CD14-positive monocyte (primary cell): ENCODE results near the gene UNC5C. TPM values are rescaled to one million over a fixed set of nuclear protein-coding genes. Genes with fewer than 3 reads are reported as not detected.

Experiments used
- DNase-seq, 3 donors: peaks; one replicate each; pipeline ENCODE4 v3.0.0-alpha.2; 2011 to 2022
- H2AFZ ChIP-seq: 2 replicates; pipeline ENCODE4 v1.6.0; 2012; ENCODE audit warnings: mild to moderate bottlenecking, low read depth, low read length, inconsistent platforms; ENCODE audit not compliant: insufficient read depth, poor library complexity, severe bottlenecking
- H3K27ac ChIP-seq, 2 donors: 1 replicate in 1 of 2; 2 replicates in 1 of 2; pipeline ENCODE4 v1.5.1; 2012 to 2013; ENCODE audit warnings: low read length in 2 of 2, control low read depth in 1 of 2, inconsistent platforms in 1 of 2, low read depth in 1 of 2, mild to moderate bottlenecking in 1 of 2
- H3K27me3 ChIP-seq, 2 donors: one replicate each; pipeline versions ENCODE4 v1.6.0 to v1.6.1; 2011 to 2013; ENCODE audit warnings: low read length in 2 of 2; ENCODE audit not compliant: control insufficient read depth in 2 of 2, insufficient read depth in 2 of 2
- H3K36me3 ChIP-seq, 2 donors: replicated peaks in 1 of 2; 1 replicate in 1 of 2; 2 replicates in 1 of 2; pipeline versions ENCODE4 v1.5.1 to v1.6.1; 2012 to 2013; ENCODE audit warnings: low read length in 2 of 2, control low read depth in 1 of 2, inconsistent platforms in 1 of 2, mild to moderate bottlenecking in 1 of 2; ENCODE audit not compliant: insufficient read depth in 2 of 2, control insufficient read depth in 1 of 2
- H3K4me1 ChIP-seq, 2 donors: 1 replicate in 1 of 2; 2 replicates in 1 of 2; pipeline versions ENCODE4 v1.5.1 to v1.6.1; 2012 to 2013; ENCODE audit warnings: low read length in 2 of 2, control low read depth in 1 of 2, inconsistent platforms in 1 of 2, mild to moderate bottlenecking in 1 of 2, moderate library complexity in 1 of 2; ENCODE audit not compliant: insufficient read depth in 2 of 2, control insufficient read depth in 1 of 2
- H3K4me2 ChIP-seq: replicated peaks from 2 replicates; pipeline ENCODE3; 2012; ENCODE audit warnings: low read length, moderate library complexity, mild to moderate bottlenecking; ENCODE audit not compliant: poor library complexity, severe bottlenecking; ENCODE audit errors: extremely low read depth
- H3K4me3 ChIP-seq, 3 experiments: fragments of 200-600 bp in 1 of 3; sonication (generic) in 1 of 3; replicated peaks in 1 of 3; 1 replicate in 2 of 3; 2 replicates in 1 of 3; pipeline ENCODE4 v1.5.1; 2011 to 2013; ENCODE audit warnings: low read length in 3 of 3, mild to moderate bottlenecking in 3 of 3, control low read depth in 2 of 3, low read depth in 2 of 3, inconsistent platforms in 1 of 3, moderate library complexity in 1 of 3
- H3K79me2 ChIP-seq: 2 replicates; pipeline ENCODE4 v1.6.0; 2012; ENCODE audit warnings: mild to moderate bottlenecking, control low read depth, inconsistent platforms, low read length, moderate library complexity; ENCODE audit not compliant: insufficient read depth
- H3K9ac ChIP-seq: 2 replicates; pipeline ENCODE4 v1.6.0; 2017; ENCODE audit warnings: low read length, mild to moderate bottlenecking; ENCODE audit not compliant: insufficient read depth, poor library complexity, severe bottlenecking
- H3K9me3 ChIP-seq, 2 donors: replicated peaks in 1 of 2; 1 replicate in 1 of 2; 2 replicates in 1 of 2; pipeline versions ENCODE4 v1.5.1 to v1.6.1; 2012 to 2013; ENCODE audit warnings: low read length in 2 of 2, control low read depth in 1 of 2; ENCODE audit not compliant: control insufficient read depth in 1 of 2, insufficient read depth in 1 of 2
- H4K20me1 ChIP-seq: 2 replicates; pipeline ENCODE4 v1.6.0; 2012; ENCODE audit warnings: mild to moderate bottlenecking, low read length, control low read depth, moderate library complexity; ENCODE audit not compliant: insufficient read depth
- H3K27ac Mint-ChIP-seq, 7 donors: one replicate each; pipeline ENCODE4 v1.8.0; 2020; ENCODE audit warnings: mild to moderate bottlenecking in 7 of 7, mixed read lengths in 7 of 7, moderate library complexity in 6 of 7, inconsistent platforms in 2 of 7
- H3K27me3 Mint-ChIP-seq, 3 donors: one replicate each; pipeline ENCODE4 v1.8.0; 2021 to 2022; ENCODE audit warnings: low read depth in 3 of 3, mild to moderate bottlenecking in 3 of 3, mixed read lengths in 3 of 3, moderate library complexity in 3 of 3, inconsistent platforms in 1 of 3
- H3K36me3 Mint-ChIP-seq, 2 donors: one replicate each; pipeline ENCODE4 v1.8.0; 2020; ENCODE audit warnings: mixed read lengths in 2 of 2, inconsistent platforms in 1 of 2, mild to moderate bottlenecking in 1 of 2
- H3K4me1 Mint-ChIP-seq: one replicate; pipeline ENCODE4 v1.8.0; 2020; ENCODE audit warnings: mild to moderate bottlenecking, mixed read lengths
- H3K4me3 Mint-ChIP-seq, 2 donors: one replicate each; pipeline ENCODE4 v1.8.0; 2020; ENCODE audit warnings: mild to moderate bottlenecking in 2 of 2, mixed read lengths in 2 of 2, moderate library complexity in 1 of 2
- H3K9me3 Mint-ChIP-seq, 7 donors: one replicate each; pipeline ENCODE4 v1.8.0; 2020 to 2022; ENCODE audit warnings: mixed read lengths in 7 of 7, mild to moderate bottlenecking in 6 of 7, moderate library complexity in 6 of 7, inconsistent platforms in 2 of 7
- WGBS: methylation state at CpG from one replicate; pipeline ENCODE4 v1.1.5; 2013; ENCODE audit warnings: missing lambda C conversion rate; ENCODE audit not compliant: insufficient coverage; 5-methylcytosine and 5-hydroxymethylcytosine counted together
- intact Hi-C, 2 donors: fragments of 100-400 bp; cut with micrococcal nuclease; formaldehyde crosslinking; loops; one replicate each; pipeline versions ENCODE4 v1.15.0 to v1.15.1; 2023
- polyA plus RNA-seq, 3 donors: library from polyadenylated mRNA; depleted of rRNA in 1 of 3; unstranded in 2 of 3; stranded (reverse) in 1 of 3; fragments of 300-500 nt in 2 of 3; fragments of >200 nt in 1 of 3; fragmentation: Illumina TruSeq in 2 of 3; gene quantifications; 1 replicate in 2 of 3; 2 replicates in 1 of 3; pipeline ENCODE4 v1.2.3, GENCODE V29; 2012 to 2021
- TF ChIP-seq, protein P1 (sequence below): fragments of 200-600 bp; IDR thresholded peaks from one replicate; pipeline ENCODE4 v1.8.0; 2022; ENCODE audit warnings: antibody characterized with exemption, mild to moderate bottlenecking

UNC5C gene
- polyA plus RNA-seq, 3 donors = 0.03 TPM; not detected in 2

DNA sequence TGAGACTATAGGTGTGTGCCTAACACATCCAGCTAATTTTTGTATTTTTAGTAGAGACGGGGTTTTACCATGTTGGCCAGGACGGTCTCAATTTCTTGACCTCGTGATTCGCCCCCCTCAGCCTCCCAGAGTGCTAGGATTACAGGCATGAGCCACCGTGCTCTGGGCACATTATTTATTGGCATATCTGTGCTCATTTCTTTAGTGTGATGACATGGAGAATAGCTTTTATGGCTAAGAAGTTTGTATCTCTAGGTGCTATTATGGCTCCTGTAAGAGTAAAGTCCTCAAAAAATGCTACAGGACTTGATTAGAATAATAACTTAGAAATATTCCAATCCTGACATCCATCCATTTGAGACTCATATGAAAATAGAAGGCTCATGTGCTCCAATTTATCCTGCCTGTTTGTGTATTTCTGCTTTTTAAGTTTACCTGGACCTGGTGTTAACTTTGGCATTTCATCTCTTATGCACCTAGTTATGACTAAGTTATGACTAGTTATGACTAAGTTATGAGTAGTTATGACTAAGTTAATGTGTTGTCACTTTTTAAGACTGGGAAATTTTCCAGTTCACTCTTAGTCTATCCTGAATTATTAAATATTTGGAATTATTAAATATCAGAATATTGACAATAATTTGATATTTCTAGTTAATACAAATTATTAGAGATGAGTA lies 36.4 kb upstream of the UNC5C start:
- H3K4me3 ChIP-seq = no peak overlapping the region
- H3K4me1 Mint-ChIP-seq = no peaks in the 10 kb centered on the region
- H3K27me3 Mint-ChIP-seq = peaks cover 0 to 2% (median 0%) of the 10 kb centered on the region in 3 donors
- WGBS = no CpG with 5 or more reads among the region's 5 CpGs
- intact Hi-C loops = no loop called here
- H3K4me2 ChIP-seq = no peak overlapping the region
- H3K79me2 ChIP-seq = no peaks in the 10 kb centered on the region
- H3K9ac ChIP-seq = no peak overlapping the region
- TF ChIP-seq, protein P1, sequence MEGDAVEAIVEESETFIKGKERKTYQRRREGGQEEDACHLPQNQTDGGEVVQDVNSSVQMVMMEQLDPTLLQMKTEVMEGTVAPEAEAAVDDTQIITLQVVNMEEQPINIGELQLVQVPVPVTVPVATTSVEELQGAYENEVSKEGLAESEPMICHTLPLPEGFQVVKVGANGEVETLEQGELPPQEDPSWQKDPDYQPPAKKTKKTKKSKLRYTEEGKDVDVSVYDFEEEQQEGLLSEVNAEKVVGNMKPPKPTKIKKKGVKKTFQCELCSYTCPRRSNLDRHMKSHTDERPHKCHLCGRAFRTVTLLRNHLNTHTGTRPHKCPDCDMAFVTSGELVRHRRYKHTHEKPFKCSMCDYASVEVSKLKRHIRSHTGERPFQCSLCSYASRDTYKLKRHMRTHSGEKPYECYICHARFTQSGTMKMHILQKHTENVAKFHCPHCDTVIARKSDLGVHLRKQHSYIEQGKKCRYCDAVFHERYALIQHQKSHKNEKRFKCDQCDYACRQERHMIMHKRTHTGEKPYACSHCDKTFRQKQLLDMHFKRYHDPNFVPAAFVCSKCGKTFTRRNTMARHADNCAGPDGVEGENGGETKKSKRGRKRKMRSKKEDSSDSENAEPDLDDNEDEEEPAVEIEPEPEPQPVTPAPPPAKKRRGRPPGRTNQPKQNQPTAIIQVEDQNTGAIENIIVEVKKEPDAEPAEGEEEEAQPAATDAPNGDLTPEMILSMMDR = no peak
- H3K9me3 Mint-ChIP-seq = peaks cover 0 to 12% (median 8%) of the 10 kb centered on the region in 7 donors
- no peaks in the 10 kb centered on the region for H3K36me3 Mint-ChIP-seq
- no peaks in the 10 kb centered on the region for H3K27me3 ChIP-seq
- no peak overlapping the region for H3K27ac ChIP-seq
- H3K36me3 ChIP-seq = no peaks in the 10 kb centered on the region
- DNase-seq = no peak
- H3K9me3 ChIP-seq = peaks cover 0 to 7% of the 10 kb centered on the region in 2 donors
- H3K27ac Mint-ChIP-seq = no peak overlapping the region
- H4K20me1 ChIP-seq = no peaks in the 10 kb centered on the region
- H3K4me3 Mint-ChIP-seq = no peak overlapping the region
- H2AFZ ChIP-seq = no peak overlapping the region
- H3K4me1 ChIP-seq = no peaks in the 10 kb centered on the region

DNA sequence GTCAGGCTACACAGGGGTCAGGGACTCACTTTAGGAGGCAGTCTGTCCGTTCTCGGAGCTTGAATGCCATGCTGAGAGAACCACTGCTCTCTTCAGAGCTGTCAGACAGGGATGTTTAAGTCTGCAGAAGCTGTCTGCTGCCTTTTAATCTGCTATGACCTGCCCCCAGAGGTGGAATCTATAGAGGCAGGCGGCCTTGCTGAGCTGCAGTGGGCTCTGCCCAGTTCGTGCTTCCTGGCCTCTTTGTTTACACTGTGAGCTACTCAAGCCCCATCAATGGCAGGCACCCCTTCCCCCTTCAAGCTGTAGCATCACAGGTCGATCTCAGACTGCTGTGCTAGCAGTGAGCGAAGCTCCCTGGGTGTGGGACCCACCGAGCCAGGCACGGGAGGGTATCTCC lies 31.5 kb upstream of the UNC5C start:
- Histone ChIP-seq H3K4me1 (no peaks in the 10 kb centered on the region), H3K79me2 (no peaks in the 10 kb centered on the region), H2AFZ (no peak overlapping the region), H3K36me3 (no peaks in the 10 kb centered on the region), H3K9ac (no peak overlapping the region), H3K9me3 (peaks cover 0 to 10% of the 10 kb centered on the region in 2 donors), H3K27ac (no peak overlapping the region), H4K20me1 (no peaks in the 10 kb centered on the region), H3K4me2 (no peak overlapping the region), H3K4me3 (no peak overlapping the region), H3K27me3 (no peaks in the 10 kb centered on the region)
- DNase-seq = no peak
- TF ChIP-seq, protein P1 = no peak
- WGBS = 82% methylated on average over 4 of the region's 8 CpGs
- no peak overlapping the region for H3K27ac Mint-ChIP-seq
- H3K27me3 Mint-ChIP-seq = peaks cover 0 to 2% (median 0%) of the 10 kb centered on the region in 3 donors
- H3K36me3 Mint-ChIP-seq = no peaks in the 10 kb centered on the region
- no peaks in the 10 kb centered on the region for H3K4me1 Mint-ChIP-seq
- H3K9me3 Mint-ChIP-seq = peaks cover 17 to 29% (median 23%) of the 10 kb centered on the region in 7 donors
- intact Hi-C loops = no loop called here
- no peak overlapping the region for H3K4me3 Mint-ChIP-seq
